H1 (cell line): ENCODE data around the gene BASP1. TPM values are rescaled to one million over a fixed set of nuclear protein-coding genes. Genes with fewer than 3 reads are reported as not detected.

Experiments used
- E2F6 ChIP-seq: IDR thresholded peaks from 2 replicates; pipeline ENCODE4 v1.6.1; 2012; ENCODE audit warnings: inconsistent platforms
- FOSL1 ChIP-seq: IDR thresholded peaks from 2 replicates; pipeline ENCODE4 v1.6.1; 2011; ENCODE audit warnings: mild to moderate bottlenecking, low read depth, low read length, moderate library complexity; ENCODE audit not compliant: insufficient read depth
- GABPA ChIP-seq: IDR thresholded peaks from 2 replicates; pipeline ENCODE4 v1.6.1; 2011; ENCODE audit warnings: mild to moderate bottlenecking, low read length, moderate library complexity, borderline replicate concordance; ENCODE audit not compliant: insufficient read depth
- POU5F1 ChIP-seq: IDR thresholded peaks from 2 replicates; pipeline ENCODE4 v1.6.1; 2011; ENCODE audit warnings: low read depth, mild to moderate bottlenecking, low read length, moderate library complexity
- RFX5 ChIP-seq: IDR thresholded peaks from 2 replicates; pipeline ENCODE4 v1.6.1; 2011; ENCODE audit warnings: low read depth, low read length, improper control_type of control experiment, borderline replicate concordance
- polyA plus RNA-seq, 7 experiments: library from polyadenylated mRNA; depleted of rRNA in 3 of 7; stranded (reverse) in 5 of 7; unstranded in 2 of 7; fragments of >200 nt in 5 of 7; fragments of 200-250 nt in 2 of 7; gene quantifications; 1 replicate in 5 of 7; 2 replicates in 1 of 7; 4 replicates in 1 of 7; pipeline versions ENCODE4 v1.2.1 to v1.2.3, GENCODE V29; 2011 to 2013; ENCODE audit warnings: missing spikeins in 2 of 7, mixed read lengths in 2 of 7
- total RNA-seq: library from RNA; stranded (reverse); fragmentation: NEBNext Ultra II Directional; extraction: Animal tissue kit (Norgen Biotek cat#: 25700); gene quantifications from 2 replicates; pipeline ENCODE4 v1.2.1, GENCODE V29; 2021

Gene BASP1
- total and polyA plus RNA-seq, 2 of the 8 experiments (the other 6 are each of a cell fraction or from before 2014, with no cell fraction given), result 95.2 to 104 TPM

- TF ChIP-seq POU5F1, result no peak
- TF ChIP-seq FOSL1, result no peak
- no peak for TF ChIP-seq GABPA
- TF ChIP-seq E2F6, result no peak
- no peak for TF ChIP-seq RFX5
Measured at GRCh38 chr5:17196024-17196423, 21.4 kb upstream of the BASP1 start (continued).
